Naive thymus-derived CD8-positive, alpha-beta T cell (primary cell): ENCODE measurements around the gene CA5A. TPM values are rescaled to one million over a fixed set of nuclear protein-coding genes. Genes with fewer than 3 reads are reported as not detected.

ENCODE experiments used
- ATAC-seq, 2 donors: fragments of 150-1000 bp; cut with Tn5 transposase in 1 of 2; sonication (Bioruptor Pico), chemical (Tn5 transposase) in 1 of 2; 1 replicate in 1 of 2; 2 replicates in 1 of 2; pipeline ENCODE4 v1.10.0; 2021; ENCODE audit warnings: mild to moderate bottlenecking in 2 of 2, moderate library complexity in 2 of 2
- POLR2A ChIA-PET: fragments of 350-600 bp; sonication (Branson Sonifier 250); formaldehyde crosslinking; loops from one replicate; lab custom pipeline; 2021; ENCODE audit warnings: antibody characterized with exemption; lab: Charles Lee
- DNase-seq, 10 donors: peaks; one replicate each; pipeline versions ENCODE4 v3.0.0 to v3.0.0-alpha.2; 2020 to 2022
- H3K27ac Mint-ChIP-seq, 10 donors: one replicate each; pipeline ENCODE4 v1.8.0; 2020 to 2022; ENCODE audit warnings: mild to moderate bottlenecking in 10 of 10, mixed read lengths in 10 of 10, moderate library complexity in 4 of 10, inconsistent platforms in 1 of 10
- H3K27me3 Mint-ChIP-seq, 5 donors: one replicate each; pipeline ENCODE4 v1.8.0; 2021 to 2022; ENCODE audit warnings: mixed read lengths in 5 of 5
- H3K36me3 Mint-ChIP-seq, 3 donors: one replicate each; pipeline ENCODE4 v1.8.0; 2020 to 2022; ENCODE audit warnings: mixed read lengths in 3 of 3, mild to moderate bottlenecking in 2 of 3, inconsistent platforms in 1 of 3
- H3K4me1 Mint-ChIP-seq, 4 donors: one replicate each; pipeline ENCODE4 v1.8.0; 2021 to 2022; ENCODE audit warnings: mixed read lengths in 4 of 4
- H3K4me3 Mint-ChIP-seq, 10 donors: one replicate each; pipeline ENCODE4 v1.8.0; 2020 to 2022; ENCODE audit warnings: mild to moderate bottlenecking in 10 of 10, mixed read lengths in 10 of 10, moderate library complexity in 6 of 10, inconsistent platforms in 1 of 10
- H3K9me3 Mint-ChIP-seq, 9 donors: one replicate each; pipeline ENCODE4 v1.8.0; 2020 to 2022; ENCODE audit warnings: mixed read lengths in 9 of 9, mild to moderate bottlenecking in 3 of 9, inconsistent platforms in 1 of 9, moderate library complexity in 1 of 9
- polyA plus RNA-seq, 3 donors: library from polyadenylated mRNA; unstranded; fragments of 300-500 nt; fragmentation: Illumina TruSeq; gene quantifications; one replicate each; pipeline ENCODE4 v1.2.3, GENCODE V29; 2021
- total RNA-seq, 8 experiments: library from RNA in 2 of 8; stranded (reverse) in 2 of 8; gene quantifications; one replicate each; pipeline ENCODE4 v1.2.3 and lab custom pipeline; 2021 to 2026

The CA5A gene
- total and polyA plus RNA-seq, 5 experiments from 2014 or later = not detected

DNA sequence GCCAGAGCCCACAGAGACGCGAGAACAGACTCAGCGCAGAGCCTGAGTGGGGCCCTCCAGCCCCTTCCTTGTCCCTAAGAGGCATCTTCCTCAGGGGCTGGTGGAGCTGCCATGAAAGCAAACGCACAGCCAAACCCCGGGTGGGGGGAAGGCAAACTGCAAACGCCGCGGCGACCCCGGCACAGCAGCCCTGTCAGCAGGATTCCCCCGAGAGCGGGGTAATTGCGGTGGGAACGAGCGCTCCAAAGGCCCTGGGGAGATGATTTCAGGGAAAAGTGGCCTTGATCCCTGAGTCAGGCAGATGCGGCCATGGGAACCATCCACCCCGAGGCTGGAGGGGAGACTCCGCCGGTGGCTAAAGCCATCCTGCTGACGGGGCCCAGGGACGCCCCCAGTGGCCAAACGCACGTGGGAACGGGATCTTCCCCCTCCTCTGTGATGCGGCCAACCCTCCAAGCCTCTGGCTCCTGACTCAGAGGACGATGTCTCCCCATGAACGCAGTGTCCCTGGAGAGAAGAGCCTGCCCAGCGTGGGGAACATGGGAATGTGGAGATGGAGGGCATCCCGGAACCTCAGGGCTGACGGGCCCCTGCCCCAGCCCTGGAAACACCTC, 92.1 kb downstream of the CA5A start:
- H3K4me1 Mint-ChIP-seq = peaks cover 3 to 21% (median 15%) of the 10 kb centered on the region in 4 donors
- POLR2A ChIA-PET = no interaction called here
- no peak overlapping the region for H3K4me3 Mint-ChIP-seq
- ATAC-seq = no peak
- DNase-seq = no peak
- H3K27me3 Mint-ChIP-seq = no peaks in the 10 kb centered on the region
- peak overlapping the region in 2 of 10 donors; percentile 50 to 82 for H3K27ac Mint-ChIP-seq
- H3K36me3 Mint-ChIP-seq = peaks cover 0 to 3% (median 0%) of the 10 kb centered on the region in 3 donors
- H3K9me3 Mint-ChIP-seq = no peaks in the 10 kb centered on the region

DNA sequence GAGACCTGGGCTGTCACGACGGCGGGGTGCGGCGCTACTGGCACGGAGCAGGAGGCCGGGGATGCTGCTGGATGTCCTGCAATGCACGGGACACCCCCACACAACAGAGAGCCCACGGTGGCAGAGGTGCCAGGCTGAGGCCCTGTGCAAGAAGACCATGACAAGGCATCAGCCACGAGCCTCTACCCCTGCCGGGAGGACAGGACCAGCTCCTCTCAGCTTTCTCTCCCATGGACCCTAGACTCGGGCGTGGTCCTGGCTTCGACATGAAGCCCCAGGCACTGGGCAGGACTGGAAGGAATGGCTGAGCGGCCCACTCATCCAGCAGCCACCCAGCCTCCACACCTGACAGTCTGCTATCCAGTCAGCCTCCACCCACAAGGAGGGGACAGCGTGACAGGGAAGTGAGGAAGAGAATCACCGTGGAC, 92.6 kb downstream of the CA5A start:
- POLR2A ChIA-PET = no interaction called here
- H3K9me3 Mint-ChIP-seq = no peaks in the 10 kb centered on the region
- H3K4me3 Mint-ChIP-seq = no peak overlapping the region
- peaks cover 3 to 21% (median 15%) of the 10 kb centered on the region in 4 donors for H3K4me1 Mint-ChIP-seq
- no peak for ATAC-seq
- DNase-seq = no peak
- peaks cover 0 to 3% (median 0%) of the 10 kb centered on the region in 3 donors for H3K36me3 Mint-ChIP-seq
- peak overlapping the region in 1 of 10 donors; percentile 72 for H3K27ac Mint-ChIP-seq
- H3K27me3 Mint-ChIP-seq = no peaks in the 10 kb centered on the region

DNA sequence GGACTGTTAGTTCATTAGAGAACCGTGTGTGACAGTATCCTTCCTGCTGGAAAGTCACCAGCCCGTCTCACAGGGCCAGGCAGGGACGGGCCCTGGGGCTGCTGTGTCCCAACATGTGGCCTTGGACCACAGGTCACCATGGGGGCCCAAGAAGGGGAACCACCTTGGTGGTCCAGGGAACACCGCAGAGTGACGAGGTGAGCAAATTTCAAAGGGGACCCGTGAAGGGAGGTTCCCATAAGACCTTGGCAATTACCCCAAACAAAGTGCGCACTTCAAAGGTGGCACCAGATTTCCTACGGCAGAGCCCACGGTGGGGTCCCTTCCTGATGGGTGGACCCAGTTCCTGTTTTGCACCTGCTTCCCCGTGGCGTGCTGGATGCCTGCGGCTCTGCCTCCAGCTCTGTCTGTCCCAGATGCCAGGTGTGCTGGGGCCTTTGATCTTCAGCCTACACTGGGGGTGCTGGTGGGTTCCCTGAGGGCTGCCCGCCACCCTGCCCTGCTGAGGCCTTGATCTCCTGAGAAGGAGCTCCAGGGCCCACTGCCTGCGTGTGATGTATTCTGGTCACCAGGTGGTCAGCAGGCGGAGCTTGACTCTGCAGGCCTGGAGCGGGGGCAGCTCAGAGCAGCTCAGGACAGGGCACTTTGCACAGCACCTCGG, 94.0 kb downstream of the CA5A start:
- Mint-ChIP-seq H3K36me3 (peaks cover 0 to 8% (median 0%) of the 10 kb centered on the region in 3 donors), H3K27ac (peak overlapping the region in 7 of 10 donors; percentile 51 to 93 (median 62)), H3K27me3 (no peaks in the 10 kb centered on the region), H3K4me1 (peaks cover 3 to 21% (median 15%) of the 10 kb centered on the region in 4 donors), H3K4me3 (peak overlapping the region in 5 of 10 donors; percentile 12 to 73 (median 19)), H3K9me3 (no peaks in the 10 kb centered on the region)
- ATAC-seq (peak; percentile 62 to 75), DNase-seq (peak in 6 of 10 donors; percentile 22 to 65 (median 36))
- POLR2A ChIA-PET = no interaction called here

DNA sequence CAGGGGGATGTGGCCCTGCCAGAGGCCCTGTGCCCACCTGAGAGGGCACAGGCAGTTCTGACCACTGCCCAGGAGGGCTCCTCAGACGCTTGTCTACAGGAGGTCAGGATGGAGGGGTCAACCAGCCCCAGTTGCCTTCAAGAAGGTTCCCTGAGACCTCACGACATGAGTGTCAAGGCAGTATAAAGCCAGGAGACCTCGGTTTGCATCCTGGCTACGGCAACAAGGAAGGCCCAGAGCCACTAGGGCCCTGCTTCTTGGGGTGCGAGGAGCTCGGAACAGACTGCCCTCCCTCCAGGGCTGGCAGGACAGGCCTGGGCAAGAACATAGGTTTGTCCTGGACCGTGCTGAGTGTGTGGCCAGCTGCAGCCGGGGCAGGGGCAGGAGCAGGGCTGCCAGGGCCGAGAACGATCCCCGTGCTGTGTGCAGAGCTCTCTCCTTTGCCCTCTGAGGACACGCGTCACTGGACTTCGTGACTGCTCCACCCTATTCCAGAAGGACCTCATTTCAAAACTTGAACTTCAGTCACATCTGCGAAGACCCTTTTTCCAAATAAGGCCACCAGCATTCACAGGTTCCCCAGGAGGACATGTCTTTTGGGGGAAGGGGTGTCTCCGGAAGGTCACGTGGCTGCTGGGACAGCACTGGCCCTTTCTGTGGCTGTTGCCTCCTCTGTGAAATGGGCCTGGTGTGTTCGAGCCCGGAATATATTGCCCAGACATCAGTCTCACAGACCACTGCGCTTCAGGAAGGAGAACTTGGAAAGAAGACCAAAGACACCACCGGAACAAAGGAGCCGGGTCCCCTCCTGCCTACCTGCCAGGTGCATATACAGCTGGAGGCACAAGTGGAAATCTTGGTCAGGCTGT, 94.8 kb downstream of the CA5A start:
- peak overlapping the region in 2 of 10 donors; percentile 23 to 73 for H3K4me3 Mint-ChIP-seq
- POLR2A ChIA-PET = no interaction called here
- no peak for DNase-seq
- H3K27me3 Mint-ChIP-seq = no peaks in the 10 kb centered on the region
- peaks cover 3 to 21% (median 15%) of the 10 kb centered on the region in 4 donors for H3K4me1 Mint-ChIP-seq
- H3K36me3 Mint-ChIP-seq = peaks cover 0 to 12% (median 0%) of the 10 kb centered on the region in 3 donors
- no peaks in the 10 kb centered on the region for H3K9me3 Mint-ChIP-seq
- no peak for ATAC-seq
- peak overlapping the region in 4 of 10 donors; percentile 56 to 93 (median 64) for H3K27ac Mint-ChIP-seq

DNA sequence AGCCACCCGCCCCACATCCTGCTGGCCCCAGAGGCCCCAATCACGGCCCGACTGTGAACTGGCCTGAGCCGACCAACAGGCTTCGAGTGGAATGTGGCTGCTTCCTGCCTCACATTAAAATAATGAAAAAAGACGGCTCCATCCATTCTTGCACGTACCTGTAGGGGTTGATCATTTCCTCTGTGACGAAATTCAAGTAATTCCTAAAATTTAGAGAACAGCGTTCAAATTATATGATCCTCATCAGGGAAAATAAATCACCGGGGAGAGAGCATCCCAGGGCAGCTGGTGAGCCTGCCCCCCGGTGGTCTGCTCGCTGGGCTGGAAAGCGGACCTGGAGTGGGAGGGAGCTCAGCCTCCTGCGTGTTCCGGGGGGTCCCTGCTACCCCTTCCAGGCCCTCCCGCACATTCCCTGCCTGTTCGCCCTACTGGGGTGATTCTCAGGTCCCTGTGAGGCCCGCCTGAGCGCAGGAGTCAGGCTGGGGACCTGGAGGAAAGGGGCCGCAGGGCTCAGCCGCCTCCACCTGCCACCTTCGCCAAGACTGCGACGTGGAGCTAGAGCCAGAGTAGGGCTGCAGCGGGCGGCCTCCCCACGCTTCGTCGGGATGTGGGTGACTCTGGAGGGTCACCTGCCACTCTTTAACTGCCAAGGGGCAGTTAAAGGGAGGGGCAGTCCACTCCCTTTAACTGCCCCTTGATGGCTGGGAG, 95.9 kb downstream of the CA5A start:
- POLR2A ChIA-PET = no interaction called here
- ATAC-seq = no peak
- Mint-ChIP-seq H3K4me1 (peaks cover 3 to 21% (median 15%) of the 10 kb centered on the region in 4 donors), H3K27ac (peak overlapping the region in 1 of 10 donors; percentile 3), H3K36me3 (peaks cover 0 to 19% (median 0%) of the 10 kb centered on the region in 3 donors), H3K9me3 (no peaks in the 10 kb centered on the region), H3K27me3 (no peaks in the 10 kb centered on the region), H3K4me3 (no peak overlapping the region)
- no peak for DNase-seq

DNA sequence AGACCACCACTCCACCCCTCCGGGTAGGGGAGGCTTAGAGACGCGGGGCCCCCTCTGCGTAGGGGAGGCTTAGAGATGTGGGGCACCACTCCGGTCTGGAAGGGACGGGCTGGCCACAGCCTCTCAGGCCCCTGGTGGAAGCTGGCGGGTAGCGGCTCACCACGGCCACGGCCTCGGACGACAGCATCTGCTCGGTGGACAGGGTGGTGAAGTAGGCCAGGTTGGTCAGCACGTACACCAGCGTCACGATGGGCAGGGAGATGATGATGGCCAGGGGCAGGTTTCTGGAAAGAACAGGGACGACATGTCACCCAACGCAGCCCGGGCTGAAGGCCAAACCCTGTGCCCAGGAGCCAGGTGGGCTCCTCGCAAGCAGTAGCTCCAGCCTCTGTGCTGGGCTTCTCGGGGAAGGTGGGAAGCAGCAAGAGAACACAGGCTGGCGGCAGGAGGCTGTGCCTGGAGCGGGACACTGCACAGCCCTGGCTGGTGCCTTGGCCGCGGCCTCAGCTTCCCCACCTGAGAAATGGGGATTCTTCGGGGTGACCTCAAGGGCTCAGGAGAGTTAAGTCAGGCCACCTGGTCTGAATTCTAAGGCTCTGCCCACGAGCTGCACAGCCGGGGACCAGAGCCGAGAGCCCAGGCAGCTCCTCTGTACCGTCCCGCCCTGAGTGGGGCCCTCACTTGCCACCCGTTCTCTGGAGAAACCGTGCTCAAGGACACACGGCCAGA, 96.6 kb downstream of the CA5A start:
- H3K27ac Mint-ChIP-seq = peak overlapping the region in 1 of 10 donors; percentile 3
- no peak for ATAC-seq

DNA sequence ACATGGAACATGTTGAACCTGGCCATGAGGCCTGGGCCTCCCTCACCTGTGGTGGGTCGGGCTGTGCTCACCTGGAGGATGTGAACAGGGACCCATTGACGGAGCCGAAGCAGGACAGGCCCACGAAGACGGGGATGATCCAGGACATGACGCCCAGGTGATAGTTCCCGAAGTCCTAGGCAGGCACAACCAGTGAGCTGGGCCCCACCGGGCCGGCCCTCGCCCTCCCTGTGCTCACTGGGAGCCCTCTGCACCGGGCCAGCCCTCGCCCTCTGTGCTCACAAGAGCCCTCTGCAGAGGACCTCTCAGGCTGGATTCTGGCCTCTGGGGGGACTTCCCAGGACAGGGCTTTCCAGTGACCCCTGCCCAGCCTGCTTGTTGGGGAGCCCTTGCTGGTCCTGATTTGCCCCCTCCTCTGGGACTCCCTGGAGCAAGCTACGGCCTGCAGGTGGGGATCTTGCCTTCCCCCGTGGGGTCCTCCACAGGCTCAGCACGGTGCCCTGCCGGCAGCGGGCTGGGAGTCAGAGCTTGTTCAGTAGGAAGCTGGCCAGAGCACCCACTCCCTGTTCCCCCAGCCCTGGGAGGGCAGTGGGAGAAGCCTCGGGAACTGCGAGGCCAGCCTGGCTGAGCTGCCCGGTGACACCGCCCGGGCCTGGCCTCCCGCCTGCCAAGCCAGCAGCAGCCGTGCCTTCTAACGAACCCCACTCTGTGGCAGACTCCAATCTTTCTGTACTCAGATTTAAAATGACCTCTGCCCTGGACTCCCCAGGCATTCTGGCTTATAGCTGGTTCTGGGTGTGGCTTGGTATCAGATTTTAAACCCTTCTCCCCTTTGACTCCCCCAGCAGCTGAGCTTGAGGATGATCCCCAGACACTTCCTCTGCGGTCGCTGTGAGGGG, 97.4 kb downstream of the CA5A start:
- DNase-seq (no peak), ATAC-seq (no peak)
- Mint-ChIP-seq H3K27ac (peak overlapping the region in 1 of 10 donors; percentile 43), H3K27me3 (no peaks in the 10 kb centered on the region), H3K9me3 (no peaks in the 10 kb centered on the region), H3K4me1 (peaks cover 3 to 21% (median 14%) of the 10 kb centered on the region in 4 donors), H3K4me3 (no peak overlapping the region), H3K36me3 (peaks cover 0 to 28% (median 0%) of the 10 kb centered on the region in 3 donors)
- POLR2A ChIA-PET = no interaction called here

More for the DNA sequence above, 96.6 kb downstream of the CA5A start:
- peaks cover 0 to 21% (median 0%) of the 10 kb centered on the region in 3 donors for H3K36me3 Mint-ChIP-seq
- DNase-seq = no peak
- no peaks in the 10 kb centered on the region for H3K9me3 Mint-ChIP-seq
- H3K27me3 Mint-ChIP-seq = no peaks in the 10 kb centered on the region
- no peak overlapping the region for H3K4me3 Mint-ChIP-seq
- POLR2A ChIA-PET = no interaction called here
- peaks cover 3 to 21% (median 15%) of the 10 kb centered on the region in 4 donors for H3K4me1 Mint-ChIP-seq

Other genes with a start within 250 kb of the CA5A start
- gene KLHDC4, start 170.5 kb downstream of the CA5A start, total RNA-seq = 100 to 1,000 TPM; 117 to 121 TPM
- 10 to 100 TPM; 28.7 to 33.3 (median 32.1) TPM for gene KLHDC4, start 170.5 kb downstream of the CA5A start, polyA plus RNA-seq
- 10 to 100 TPM; 18.0 to 20.7 TPM for gene SLC7A5, start 67.0 kb downstream of the CA5A start, total RNA-seq
- gene SLC7A5, start 67.0 kb downstream of the CA5A start, polyA plus RNA-seq = 1 to 10 TPM; 2.0 to 3.6 (median 3.2) TPM
- 10 to 100 TPM; 85.2 to 89.4 TPM for gene BANP, start 14.9 kb upstream of the CA5A start, total RNA-seq
- 10 to 100 TPM; 13.4 to 29.1 (median 15.7) TPM for gene BANP, start 14.9 kb upstream of the CA5A start, polyA plus RNA-seq